NCI-H1105 treated with DMSO at 0.1 percent for 48 hours (cell line): ENCODE data around the gene PEX12.
"Not testable (repeated sequence)": the region's sequence is repeated elsewhere in the genome, so short reads cannot be mapped to it uniquely, and the experiment has no call there.

Experiments
- DNase-seq: peaks from one replicate; lab custom pipeline; 2025; lab: John Stamatoyannopoulos, UW

PEX12 gene

DNA sequence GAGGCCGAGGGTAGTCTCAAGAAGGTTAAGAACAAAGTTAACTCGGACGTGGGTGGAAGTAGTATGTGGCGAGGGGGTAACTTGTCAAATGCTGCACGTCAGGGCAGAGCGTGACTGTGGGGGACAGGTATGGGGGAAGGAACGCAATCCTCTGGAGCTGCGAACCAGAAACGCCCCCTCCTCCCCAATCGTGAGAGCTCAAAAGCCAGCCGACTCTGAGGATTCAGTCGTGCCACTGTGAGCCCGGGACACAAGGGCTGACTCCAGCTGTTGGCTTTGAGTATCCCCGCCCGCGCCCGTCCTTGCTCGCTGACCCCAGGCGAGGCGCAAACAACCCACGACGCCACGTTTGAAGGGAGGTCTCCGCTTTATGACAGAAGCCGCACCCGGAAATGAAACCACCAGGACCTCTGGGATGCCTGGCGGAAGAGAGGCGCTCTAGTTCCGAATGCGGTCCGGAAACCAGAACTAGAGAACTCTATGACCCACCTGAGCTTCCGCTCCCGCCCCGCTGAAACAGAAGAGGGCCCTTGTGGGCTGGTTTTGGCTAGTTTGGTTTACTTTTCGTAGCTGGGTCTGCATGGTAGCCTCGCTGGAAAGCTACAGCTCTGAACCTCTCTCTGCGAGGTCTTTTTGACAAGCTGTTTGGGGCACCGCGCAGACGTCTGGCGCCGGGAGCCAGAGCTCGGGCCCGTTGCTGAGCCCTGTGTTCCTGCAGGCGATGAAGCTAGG lies at the start of gene PEX12:
PEX12 (minus strand) TSS at position 375 of the 732 bp plus-strand sequence. CDS start 550 bp downstream, outside the sequence.
- peak; percentile 87 for DNase-seq

DNA sequence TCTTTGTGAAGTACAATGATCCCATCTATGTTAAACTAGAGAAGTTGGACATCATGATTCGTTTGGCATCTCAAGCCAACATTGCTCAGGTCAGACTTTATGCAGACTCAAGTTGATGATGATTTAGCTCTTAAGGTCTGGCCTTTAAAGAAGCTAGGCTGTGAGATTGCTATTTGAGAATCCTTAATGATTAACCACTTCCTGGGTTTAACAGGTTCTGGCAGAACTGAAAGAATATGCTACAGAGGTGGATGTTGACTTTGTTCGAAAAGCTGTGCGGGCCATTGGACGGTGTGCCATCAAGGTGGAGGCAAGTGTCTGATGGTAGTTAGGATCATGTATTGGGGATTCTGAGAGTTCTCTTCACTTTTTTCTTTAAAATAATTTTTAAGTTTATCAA lies 49.0 kb upstream of the PEX12 start:
- DNase-seq: no peak

DNA sequence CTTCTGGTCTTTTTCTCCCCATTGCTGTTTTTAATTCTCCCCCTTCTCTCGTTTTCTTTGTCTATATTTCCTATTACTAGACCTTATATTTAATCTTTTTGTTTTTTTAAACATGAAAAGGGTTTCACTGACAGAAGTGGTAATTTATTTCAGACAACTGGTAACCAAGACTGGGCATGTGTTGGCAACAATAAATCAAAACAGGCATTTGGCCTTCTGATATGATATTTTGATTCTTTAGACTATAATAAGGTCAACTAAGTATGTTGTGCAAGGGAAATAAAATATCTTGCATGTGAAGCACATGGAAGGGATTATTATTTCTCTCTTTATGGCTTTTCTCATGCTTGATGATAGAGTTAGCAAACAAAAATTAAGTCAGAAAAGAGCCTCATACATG lies 43.4 kb upstream of the PEX12 start:
- no peak for DNase-seq

DNA sequence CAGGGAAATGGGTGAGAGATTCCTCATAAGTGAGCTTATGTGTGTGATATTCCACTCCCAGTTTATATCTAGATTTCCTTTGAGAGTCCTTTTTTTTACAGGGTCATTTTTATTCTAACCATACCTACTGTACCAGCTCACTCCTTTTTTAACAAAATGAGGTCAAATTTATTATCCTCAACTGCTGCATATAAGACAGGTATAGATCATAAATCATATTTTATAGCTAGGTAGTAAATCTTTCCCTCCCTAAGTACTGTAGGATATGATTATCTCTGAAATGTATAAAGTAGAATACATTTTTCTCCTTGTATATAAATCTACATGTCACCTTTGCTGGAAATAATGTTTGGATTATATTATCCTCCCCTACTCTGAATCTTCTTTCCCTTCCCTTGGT lies 40.3 kb upstream of the PEX12 start:
- DNase-seq: no peak

DNA sequence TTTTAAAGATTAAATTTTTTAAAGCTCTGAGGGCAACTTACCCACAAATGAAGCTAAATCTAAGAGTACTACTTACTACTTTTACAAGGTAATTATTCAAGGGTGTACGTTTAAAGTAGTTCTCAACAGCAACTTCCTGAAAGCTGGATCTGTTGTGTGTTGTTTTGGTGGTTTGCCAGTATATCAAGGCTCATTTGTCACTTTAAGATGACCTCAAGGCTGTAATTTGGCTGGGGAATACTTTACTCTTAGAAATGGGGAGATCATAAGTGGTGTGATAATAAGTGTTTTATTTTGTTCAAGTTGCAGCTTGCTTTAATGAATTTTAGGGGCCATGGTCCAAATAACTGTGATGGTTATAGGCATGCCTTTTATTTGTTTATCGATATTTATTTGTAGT lies 39.1 kb upstream of the PEX12 start:
- peak; percentile 88 for DNase-seq

DNA sequence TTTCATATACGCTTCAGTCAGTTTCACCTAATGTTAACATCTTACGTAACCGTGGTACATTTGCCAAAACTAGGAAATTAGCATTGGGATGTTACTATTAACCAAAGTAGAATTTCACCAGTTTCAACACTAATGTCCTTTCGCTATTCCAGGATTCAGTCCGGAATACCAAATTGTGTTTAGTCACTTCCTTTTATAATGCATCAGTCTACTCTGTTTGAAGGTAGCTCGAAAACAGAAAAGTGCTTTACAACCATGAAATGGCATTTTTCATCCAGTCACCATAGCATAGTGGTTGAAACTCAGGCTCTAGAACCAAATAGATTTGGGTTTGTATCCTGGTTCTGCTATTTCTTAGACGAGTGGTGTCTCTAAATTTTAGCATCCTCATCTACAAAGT lies 38.2 kb upstream of the PEX12 start:
- no peak for DNase-seq

DNA sequence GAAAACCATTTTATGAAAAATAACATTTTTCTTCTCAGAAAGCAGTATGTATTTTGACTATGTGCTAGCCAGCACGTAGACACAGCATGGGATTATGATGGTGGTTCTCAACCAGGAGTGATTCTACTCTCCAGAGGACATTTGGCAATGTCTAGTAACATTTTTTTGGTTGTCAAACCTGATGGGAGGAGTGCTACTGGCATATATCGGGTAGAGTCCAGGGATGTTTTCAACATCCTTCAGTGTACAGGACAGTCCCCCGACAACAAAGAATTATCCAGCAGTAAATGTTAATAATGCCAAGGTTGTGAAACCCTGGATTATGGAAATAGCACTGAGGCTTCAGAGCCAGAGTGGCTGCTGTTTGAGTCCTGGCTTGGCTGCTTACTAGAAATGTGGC lies 36.4 kb upstream of the PEX12 start:
- no peak for DNase-seq

DNA sequence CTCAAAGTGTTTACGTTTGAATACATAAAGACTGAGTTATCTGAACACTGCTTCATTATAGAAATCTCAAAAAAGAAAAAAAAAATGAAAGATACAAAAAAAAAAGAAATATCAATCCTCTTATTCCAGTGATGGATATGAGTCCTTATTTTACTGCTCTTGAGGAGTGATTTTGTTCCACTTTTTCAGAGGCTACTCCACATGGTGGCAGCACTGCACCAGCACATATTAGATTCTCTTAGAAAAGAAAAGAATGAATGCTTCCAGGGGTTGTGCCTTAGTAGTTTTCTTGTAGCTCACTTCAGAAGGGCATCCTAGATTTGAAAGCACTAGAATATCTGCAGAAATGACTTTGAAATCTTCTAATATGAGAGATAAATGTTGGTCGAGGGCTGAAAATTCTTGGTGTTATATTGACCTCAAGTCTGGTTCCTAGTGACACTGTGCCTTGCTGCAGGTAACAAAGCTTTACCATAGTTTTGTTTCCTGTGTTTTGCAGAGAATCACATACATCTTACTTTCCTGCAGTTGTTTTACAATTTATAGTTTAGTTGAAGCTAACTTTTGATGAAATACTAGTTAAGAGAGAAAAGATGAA lies 34.7 kb upstream of the PEX12 start:
- peak; percentile 51 for DNase-seq

DNA sequence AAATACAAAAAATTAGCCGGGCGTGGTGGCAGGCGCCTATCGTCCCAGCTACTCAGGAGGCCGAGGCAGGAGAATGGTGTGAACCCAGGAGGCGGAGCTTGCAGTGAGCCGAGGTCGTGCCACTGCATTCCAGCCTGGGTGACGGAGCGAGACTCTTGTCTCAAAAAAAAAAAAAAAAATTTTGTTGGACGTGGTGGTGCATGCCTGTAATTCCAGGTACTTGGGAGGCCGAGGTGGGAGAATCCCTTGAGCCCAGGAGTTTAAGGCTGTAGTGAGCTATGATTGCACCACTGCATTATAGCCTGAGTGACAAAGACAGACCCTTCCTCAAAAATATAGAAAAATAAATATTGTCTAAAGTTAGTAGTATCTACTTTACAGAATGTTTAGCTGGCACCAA lies 32.4 kb upstream of the PEX12 start:
- not testable (repeated sequence) for DNase-seq

DNA sequence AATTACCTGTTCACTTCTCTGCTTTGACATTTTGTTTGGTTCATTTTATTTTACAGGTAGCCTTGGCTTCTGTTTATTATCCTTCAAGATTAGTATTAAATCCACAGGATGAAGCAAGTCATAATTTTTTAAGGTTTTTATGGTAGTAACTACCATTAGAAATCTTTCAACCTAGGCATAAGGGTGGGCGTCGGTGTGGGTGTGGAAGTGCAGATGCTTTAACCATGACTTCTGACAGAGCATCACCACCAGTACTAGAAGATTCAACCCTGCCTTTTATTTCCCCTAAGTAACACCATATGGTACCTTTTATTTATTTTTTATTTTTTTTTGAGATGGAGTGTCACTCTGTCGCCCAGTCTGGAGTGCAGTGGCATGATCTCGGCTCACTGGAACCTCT lies 31.5 kb upstream of the PEX12 start:
- no peak for DNase-seq

DNA sequence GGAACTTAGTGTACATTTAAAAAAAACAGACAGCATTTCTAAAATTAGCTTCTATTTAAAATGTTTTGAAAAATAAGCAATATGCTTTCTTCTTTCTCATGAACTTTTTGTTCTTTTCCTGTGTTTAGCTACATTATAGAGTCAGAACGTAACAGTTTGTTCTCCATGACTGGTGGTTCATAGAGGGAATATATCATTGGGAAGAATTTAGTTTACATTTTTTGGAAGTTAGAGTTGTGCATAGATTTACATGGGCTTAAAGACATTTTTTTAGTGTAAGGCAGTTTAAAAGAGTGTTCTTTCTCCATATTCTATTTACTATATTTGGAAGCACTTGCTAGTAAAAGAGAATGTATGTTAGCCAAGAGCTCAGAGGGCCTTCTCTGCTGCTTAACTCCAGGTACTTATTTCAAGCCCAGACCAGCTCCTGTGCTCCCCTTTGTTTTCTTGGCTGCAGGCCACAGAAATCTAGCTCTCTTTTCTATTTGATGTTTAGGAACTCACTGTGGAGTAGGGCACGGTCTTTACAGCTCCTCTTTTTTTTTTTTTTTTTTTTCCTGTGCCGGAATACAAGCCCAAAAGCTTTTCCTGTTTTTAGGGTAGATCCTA lies 29.0 kb upstream of the PEX12 start:
- peak; percentile 21 for DNase-seq

DNA sequence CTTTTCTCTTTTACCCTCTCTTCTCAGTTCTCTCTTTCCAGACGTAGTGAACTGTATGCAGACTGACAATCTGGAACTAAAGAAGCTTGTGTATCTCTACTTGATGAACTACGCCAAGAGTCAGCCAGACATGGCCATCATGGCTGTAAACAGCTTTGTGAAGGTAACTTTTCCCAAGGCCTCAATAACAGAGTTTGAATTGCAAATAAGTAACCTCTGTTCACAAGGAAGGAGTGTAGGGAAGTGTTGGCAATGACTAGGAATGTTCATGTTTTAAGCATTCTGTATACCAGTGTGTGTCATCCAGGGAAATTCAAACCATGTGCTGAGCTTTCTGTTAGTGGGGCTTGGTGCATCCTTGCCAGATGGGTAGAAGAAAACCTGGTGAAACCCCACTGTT lies 27.3 kb upstream of the PEX12 start:
- DNase-seq: no peak

DNA sequence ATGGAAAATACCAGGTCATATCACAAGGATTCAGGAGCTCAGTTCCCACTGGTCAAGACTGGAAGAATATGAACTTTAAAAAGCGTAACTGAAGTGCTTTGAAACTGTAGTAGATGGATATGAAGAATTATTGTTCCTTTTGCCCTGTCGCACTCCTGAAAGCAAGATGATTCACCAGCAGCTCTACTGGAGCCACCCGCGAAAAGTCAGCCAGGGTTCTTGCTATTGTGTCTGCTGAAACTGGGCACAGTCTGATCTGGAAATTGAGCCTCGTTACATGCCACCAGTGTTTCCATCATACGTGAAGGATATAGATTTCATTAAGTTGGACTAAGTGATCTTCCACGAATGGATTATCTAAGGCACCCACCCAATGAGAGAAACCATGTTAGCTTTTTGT lies 25.3 kb upstream of the PEX12 start:
- no peak for DNase-seq

DNA sequence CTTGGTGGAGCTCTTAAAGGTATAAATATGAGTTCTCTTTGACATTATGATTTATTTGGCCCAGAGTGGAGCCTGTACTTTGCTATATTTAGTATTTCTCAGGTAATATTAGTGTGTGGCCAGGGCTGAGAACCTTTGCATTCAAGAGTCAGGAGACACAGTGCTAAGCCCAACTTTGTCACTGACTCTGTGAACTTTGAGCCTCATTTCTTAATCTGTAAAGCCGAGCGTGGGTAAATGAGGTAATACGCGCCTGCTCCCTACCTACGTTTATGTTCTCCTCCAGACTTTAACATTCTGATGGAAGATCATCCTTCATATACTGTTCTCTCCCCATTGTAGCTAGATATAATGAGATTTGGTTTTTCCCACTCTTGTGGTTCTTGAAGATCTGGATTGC lies 19.2 kb upstream of the PEX12 start:
- DNase-seq: no peak

DNA sequence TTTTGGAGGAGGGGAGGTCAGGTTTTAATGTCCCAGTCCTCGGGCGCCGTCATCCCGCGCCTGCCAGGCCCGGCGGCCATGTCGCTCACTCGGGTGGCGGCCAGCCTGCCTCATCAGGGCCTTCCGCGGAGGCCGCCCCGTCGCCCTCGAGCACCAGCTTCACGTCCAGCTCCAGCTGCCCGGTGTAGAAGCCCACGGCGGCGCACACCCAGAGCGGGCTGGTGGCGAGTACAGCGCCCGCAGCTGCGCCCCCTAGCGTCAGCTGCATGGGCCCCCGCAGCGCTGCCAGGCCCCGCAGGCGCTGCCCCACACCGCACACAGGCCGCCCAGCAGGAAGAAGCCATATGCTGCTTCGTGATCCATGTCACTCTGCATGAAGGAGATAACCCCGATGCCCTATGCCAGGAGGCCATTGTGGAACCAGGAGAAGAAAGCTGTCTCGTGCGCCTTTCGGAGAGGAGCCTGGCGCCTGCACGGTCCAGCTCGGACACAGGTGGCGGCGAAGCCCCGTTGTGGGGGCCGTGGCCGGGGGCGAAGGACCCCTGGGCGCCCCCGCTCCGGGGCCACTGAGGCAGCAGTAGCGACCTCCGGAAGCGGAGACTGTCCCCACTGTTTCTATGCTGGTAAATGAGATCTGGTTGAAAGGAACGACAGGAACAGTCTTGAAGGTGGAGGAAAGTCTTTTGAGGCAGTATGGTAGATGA lies 18.3 kb upstream of the PEX12 start:
- no peak for DNase-seq

DNA sequence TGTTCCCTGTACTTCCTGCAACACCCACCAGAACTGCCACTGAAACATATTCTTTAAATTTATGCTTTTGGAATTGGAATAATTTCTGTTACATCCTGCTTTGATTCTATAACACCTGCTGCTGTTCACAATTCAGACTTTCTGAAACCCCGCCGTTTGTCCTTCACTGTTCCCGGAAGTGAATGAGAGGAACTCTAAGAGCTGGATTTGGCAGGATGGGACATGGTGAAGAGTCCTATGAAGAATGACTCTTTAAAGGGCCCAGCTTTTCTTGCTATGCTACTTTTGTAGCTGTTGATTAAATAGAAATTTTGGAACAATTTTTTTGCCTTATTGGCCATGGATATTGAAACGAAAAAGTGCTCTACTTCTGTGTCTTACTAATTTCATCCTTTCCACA lies 17.7 kb upstream of the PEX12 start:
- DNase-seq: no peak

DNA sequence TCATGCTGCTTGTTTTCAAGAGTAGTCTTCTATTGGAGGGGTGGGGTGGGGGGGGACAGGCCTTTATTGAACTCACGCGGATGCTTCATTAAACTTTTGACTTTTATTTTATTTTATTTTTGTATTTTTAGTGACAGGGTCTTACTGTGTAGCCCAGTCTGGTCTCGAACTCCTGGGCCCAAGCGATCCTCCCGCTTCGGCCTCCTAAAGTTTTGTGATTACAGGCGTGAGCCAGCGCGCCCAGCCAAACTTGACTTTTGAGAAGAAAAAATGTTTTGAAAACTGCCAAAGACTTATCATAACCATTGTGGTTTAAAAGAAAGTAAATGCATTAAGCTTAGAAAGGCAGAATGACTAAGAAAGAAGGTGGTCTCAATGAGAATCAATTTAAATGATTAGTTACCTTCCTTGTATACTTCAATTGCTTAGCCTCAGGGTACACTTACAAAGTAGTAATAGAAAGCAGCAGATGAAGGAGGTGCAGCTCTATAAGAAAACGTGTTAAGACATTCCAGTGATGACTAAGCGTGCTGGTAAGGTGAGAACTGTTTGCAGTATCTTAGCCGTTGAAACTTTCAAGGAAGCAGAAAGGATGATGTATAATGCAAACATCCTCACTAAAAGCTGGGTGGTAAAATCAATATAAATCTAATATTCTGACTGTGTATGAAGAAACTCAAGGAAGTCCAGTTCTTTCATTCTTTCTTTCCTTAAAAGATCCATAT lies 10.0 kb upstream of the PEX12 start:
- DNase-seq: no peak

DNA sequence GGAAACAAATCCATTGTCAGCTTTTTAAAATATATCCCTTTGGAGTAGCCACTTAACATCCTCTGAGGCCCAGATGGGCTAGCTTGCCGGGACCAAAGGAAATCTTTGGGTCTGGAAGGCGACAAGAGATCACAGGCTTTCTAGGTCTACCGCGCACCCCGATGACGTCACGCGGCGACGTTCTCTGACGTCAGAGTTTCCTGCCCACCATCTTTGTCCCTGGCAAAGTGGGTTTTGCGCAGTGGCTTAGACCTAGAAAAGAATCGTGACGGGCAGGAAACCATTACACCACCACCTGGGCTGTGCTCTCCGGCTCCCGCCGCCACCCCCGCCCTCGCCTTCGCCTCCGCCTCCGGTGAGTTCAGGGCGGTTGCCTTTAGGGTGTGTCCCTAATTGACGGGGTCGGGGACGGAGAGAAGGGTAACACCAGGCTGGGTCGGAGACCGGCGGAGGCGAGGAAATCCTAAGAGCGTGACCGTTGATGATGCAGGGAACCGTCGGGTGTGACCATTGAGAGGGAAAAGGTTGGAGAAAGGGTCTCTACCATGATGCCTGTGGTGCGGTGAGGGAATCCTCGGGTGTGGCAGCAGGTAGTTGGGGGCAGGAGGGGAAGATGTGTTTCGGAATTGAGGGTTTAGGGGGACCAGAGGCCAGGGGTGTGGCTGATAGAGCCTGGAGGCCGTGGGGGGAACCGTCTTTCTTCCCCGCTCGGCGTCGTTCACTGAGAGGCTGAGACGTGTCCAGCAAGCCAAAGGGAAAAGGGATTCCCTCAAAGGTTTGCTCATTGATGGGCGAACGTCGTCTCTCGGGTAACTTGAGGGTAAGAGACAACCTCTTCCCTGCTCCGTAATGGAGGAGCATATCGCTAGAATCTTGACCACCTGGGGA lies 8.9 kb upstream of the PEX12 start, which contains the start of gene AP2B1:
AP2B1 (plus strand) TSS at position 249 of the 888 bp plus-strand sequence. CDS start 6,709 bp downstream, outside the sequence.
- DNase-seq: peak; percentile 92

DNA sequence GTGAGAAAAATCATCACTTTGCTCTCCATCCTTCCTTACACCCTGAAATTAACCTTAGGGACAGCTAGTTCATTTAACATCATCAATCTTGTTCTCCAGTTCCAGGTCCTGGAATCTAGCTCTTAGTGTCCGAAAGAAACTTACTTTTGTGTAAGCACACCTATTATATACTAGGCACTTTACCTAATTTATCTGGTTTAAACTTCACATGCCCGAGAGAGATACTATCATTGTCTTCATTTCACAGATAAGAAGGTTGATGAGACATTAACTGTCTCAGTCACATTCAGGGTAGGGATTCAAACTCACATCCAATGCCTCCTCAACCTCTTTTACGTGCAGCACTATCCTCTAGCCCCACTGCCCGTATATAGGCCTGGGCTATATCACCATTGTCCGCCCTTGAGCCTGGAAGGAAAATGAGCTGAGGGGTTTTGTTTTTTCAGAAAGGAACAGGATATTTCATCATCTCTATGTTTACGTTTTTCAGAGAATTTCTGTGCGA lies 8.2 kb upstream of the PEX12 start:
- no peak for DNase-seq

DNA sequence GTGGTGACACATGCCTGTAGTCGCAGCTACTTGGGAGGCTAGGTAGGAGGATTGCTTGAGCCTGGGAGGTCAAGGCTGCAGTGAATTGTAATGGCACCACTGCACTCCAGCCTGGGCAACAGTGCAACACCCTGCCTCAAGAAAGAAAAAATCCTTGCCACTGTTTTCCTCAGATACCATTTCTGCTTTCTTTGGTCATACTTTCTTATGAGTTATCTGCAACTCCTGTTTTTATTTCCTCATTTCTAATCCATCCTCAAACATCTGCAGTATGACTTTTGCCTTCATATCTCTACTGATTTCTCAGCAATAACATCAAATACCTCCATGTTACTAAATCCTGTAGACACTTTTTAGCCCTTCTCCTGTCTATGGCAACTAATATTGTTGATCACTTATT lies 5.7 kb upstream of the PEX12 start:
- no peak for DNase-seq

DNA sequence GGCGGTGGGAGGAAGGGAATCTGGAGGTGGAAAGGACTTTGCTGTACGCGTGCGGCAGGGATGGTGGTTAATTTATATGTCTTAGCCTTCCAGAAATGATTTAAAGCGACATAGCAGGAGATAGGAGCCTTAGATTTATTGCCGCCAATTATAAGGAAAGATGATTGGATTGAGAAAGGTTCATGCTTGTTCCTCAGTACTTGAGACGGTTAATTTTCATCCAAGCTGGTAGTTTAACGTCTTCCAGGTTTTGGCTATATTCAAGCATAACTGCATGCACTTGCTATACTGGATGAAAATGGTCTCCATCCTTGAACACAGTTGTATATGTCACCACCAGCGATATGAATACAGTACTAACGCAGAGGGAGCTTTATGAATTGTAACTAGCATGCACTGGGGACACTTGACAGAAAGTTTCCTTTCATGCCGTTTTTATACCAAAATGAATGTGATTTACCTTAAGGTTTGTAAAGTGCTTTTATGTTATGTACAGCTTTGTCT lies 610 bp upstream of the PEX12 start:
- no peak for DNase-seq
